Measurements from ENCODE around the gene ZWILCH. TPM values are rescaled to one million over a fixed set of nuclear protein-coding genes. Genes with fewer than 3 reads are reported as not detected.

ZWILCH gene
- total and polyA plus RNA-seq, 2 experiments from 2014 or later: 9.8 to 17.8 TPM

- H3K9me2 ChIP-seq (replicated peaks; ENCODE audit: insufficient read depth): no peaks in the 10 kb centered on the region
- H3K4me2 ChIP-seq: no peak overlapping the region
- DNase-seq (ENCODE audit: low spot score): no peak
- WGBS (ENCODE audit: low lambda C conversion rate, missing lambda C conversion rate): 90% methylated on average over 3 of the region's 3 CpGs
- H4K20me1 ChIP-seq (ENCODE audit: insufficient read depth, poor library complexity, severe bottlenecking): no peaks in the 10 kb centered on the region
- H3K27ac ChIP-seq: no peak overlapping the region
- H3K4me3 ChIP-seq: no peak overlapping the region
- no peaks in the 10 kb centered on the region for H3K36me3 ChIP-seq (replicated peaks; ENCODE audit: insufficient read depth, low read depth)
- TF ChIP-seq EZH2 (IDR thresholded peaks at IDR 0.05; ENCODE audit: borderline replicate concordance) (no peak), EZH2phosphoT487 (IDR thresholded peaks at IDR 0.05; ENCODE audit: low read depth, severe bottlenecking, unreplicated experiment) (no peak)
- TF ChIP-seq, protein P1, sequence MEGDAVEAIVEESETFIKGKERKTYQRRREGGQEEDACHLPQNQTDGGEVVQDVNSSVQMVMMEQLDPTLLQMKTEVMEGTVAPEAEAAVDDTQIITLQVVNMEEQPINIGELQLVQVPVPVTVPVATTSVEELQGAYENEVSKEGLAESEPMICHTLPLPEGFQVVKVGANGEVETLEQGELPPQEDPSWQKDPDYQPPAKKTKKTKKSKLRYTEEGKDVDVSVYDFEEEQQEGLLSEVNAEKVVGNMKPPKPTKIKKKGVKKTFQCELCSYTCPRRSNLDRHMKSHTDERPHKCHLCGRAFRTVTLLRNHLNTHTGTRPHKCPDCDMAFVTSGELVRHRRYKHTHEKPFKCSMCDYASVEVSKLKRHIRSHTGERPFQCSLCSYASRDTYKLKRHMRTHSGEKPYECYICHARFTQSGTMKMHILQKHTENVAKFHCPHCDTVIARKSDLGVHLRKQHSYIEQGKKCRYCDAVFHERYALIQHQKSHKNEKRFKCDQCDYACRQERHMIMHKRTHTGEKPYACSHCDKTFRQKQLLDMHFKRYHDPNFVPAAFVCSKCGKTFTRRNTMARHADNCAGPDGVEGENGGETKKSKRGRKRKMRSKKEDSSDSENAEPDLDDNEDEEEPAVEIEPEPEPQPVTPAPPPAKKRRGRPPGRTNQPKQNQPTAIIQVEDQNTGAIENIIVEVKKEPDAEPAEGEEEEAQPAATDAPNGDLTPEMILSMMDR (IDR thresholded peaks at IDR 0.05; ENCODE audit: poor library complexity): no peak
- H3K4me1 ChIP-seq (ENCODE audit: insufficient read depth): no peaks in the 10 kb centered on the region
- no peaks in the 10 kb centered on the region for H3K79me2 ChIP-seq
- H2AFZ ChIP-seq: no peak overlapping the region
- no peaks in the 10 kb centered on the region for H3K27me3 ChIP-seq
- no peaks in the 10 kb centered on the region for H3K9me3 ChIP-seq (ENCODE audit: low read depth)
Measured at GRCh38 chr15:66570327-66570726, 65.2 kb downstream of the ZWILCH start.

- Histone ChIP-seq H3K27ac (no peak overlapping the region), H3K36me3 (replicated peaks; ENCODE audit: insufficient read depth, low read depth) (no peaks in the 10 kb centered on the region), H2AFZ (no peak overlapping the region), H4K20me1 (ENCODE audit: insufficient read depth, poor library complexity, severe bottlenecking) (no peaks in the 10 kb centered on the region), H3K4me2 (no peak overlapping the region), H3K79me2 (no peaks in the 10 kb centered on the region), H3K9me3 (ENCODE audit: low read depth) (no peaks in the 10 kb centered on the region), H3K4me1 (ENCODE audit: insufficient read depth) (no peaks in the 10 kb centered on the region), H3K4me3 (no peak overlapping the region), H3K27me3 (no peaks in the 10 kb centered on the region), H3K9me2 (replicated peaks; ENCODE audit: insufficient read depth) (no peaks in the 10 kb centered on the region)
- 82% methylated on average over 6 of the region's 6 CpGs for WGBS (ENCODE audit: low lambda C conversion rate, missing lambda C conversion rate)
- TF ChIP-seq EZH2phosphoT487 (IDR thresholded peaks at IDR 0.05; ENCODE audit: low read depth, severe bottlenecking, unreplicated experiment) (no peak), EZH2 (IDR thresholded peaks at IDR 0.05; ENCODE audit: borderline replicate concordance) (no peak)
- TF ChIP-seq, protein P1 (IDR thresholded peaks at IDR 0.05; ENCODE audit: poor library complexity): no peak
- DNase-seq (ENCODE audit: low spot score): no peak
Measured at GRCh38 chr15:66570842-66571478, 65.8 kb downstream of the ZWILCH start.

DNA sequence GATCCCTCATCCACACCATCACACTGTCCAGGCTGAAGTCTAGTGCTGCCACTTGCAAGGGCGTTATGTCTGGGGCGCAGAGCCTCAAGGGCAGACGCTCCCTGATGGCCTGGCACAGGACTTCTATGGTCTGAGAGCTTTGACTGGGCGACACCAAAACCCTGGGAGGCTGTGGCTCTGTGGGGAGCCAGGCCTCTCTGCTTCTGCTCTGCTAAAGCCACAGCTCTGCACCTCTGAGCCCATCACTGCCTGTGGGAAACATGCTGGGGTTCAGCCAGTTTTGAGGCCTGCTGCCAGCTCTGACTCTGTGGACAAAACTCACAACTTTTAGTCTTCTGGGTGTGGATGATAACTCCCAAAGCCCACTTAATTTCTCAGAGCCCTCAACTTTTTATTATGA lies 67.0 kb downstream of the ZWILCH start:
- no peak for DNase-seq (ENCODE audit: low spot score)
- Histone ChIP-seq H3K9me2 (replicated peaks; ENCODE audit: insufficient read depth) (no peaks in the 10 kb centered on the region), H3K4me3 (no peak overlapping the region), H3K4me1 (ENCODE audit: insufficient read depth) (no peaks in the 10 kb centered on the region), H3K27me3 (no peaks in the 10 kb centered on the region), H3K79me2 (no peaks in the 10 kb centered on the region), H2AFZ (no peak overlapping the region), H3K4me2 (no peak overlapping the region), H4K20me1 (ENCODE audit: insufficient read depth, poor library complexity, severe bottlenecking) (no peaks in the 10 kb centered on the region), H3K9me3 (ENCODE audit: low read depth) (no peaks in the 10 kb centered on the region), H3K27ac (no peak overlapping the region), H3K36me3 (replicated peaks; ENCODE audit: insufficient read depth, low read depth) (no peaks in the 10 kb centered on the region)
- TF ChIP-seq EZH2phosphoT487 (IDR thresholded peaks at IDR 0.05; ENCODE audit: low read depth, severe bottlenecking, unreplicated experiment) (no peak), EZH2 (IDR thresholded peaks at IDR 0.05; ENCODE audit: borderline replicate concordance) (no peak)
- TF ChIP-seq, protein P1 (IDR thresholded peaks at IDR 0.05; ENCODE audit: poor library complexity): no peak
- 81% methylated on average over 4 of the region's 4 CpGs for WGBS (ENCODE audit: low lambda C conversion rate, missing lambda C conversion rate)
